ENCODE results near the gene CIAO3.

- no peak for TF ChIP-seq CTCF (IDR thresholded peaks at IDR 0.05)
- TF ChIP-seq POLR2A (IDR thresholded peaks at IDR 0.05): peak in 1 of 4 donors; percentile 1
- no peak for TF ChIP-seq POLR2AphosphoS5 (IDR thresholded peaks at IDR 0.05)
- no peak for TF ChIP-seq EP300 (IDR thresholded peaks at IDR 0.05)
Measured at GRCh38 chr16:728890-729744, 11.7 kb downstream of the CIAO3 start.

Data from upper lobe of left lung (tissue), 4 donors.